Tibial artery (tissue), 4 donors: Measurements from ENCODE around the gene TLX2.

Source experiments
- DNase-seq, 2 donors: peaks; one replicate each; pipeline ENCODE4 v3.0.0-alpha.2; 2019
- H3K27ac ChIP-seq, 2 donors: fragments of 200-600 bp; sonication (generic) in 1 of 2; 1 replicate in 1 of 2; 2 replicates in 1 of 2; pipeline ENCODE4 v1.5.1; 2018 to 2019; ENCODE audit warnings: mild to moderate bottlenecking in 1 of 2
- H3K27me3 ChIP-seq, 2 donors: fragments of 200-600 bp; sonication (generic) in 1 of 2; one replicate each; pipeline versions ENCODE4 v1.5.1 to v1.6.0; 2016 to 2019
- H3K36me3 ChIP-seq, 3 donors: fragments of 200-600 bp; sonication (generic) in 2 of 3; one replicate each; pipeline ENCODE4 v1.5.1; 2016 to 2019; ENCODE audit warnings: mild to moderate bottlenecking in 2 of 3
- H3K4me1 ChIP-seq, 4 donors: fragments of 200-600 bp; sonication (generic) in 2 of 4; 1 replicate in 3 of 4; 2 replicates in 1 of 4; pipeline ENCODE4 v1.5.1; 2016 to 2019
- H3K4me3 ChIP-seq, 2 donors: fragments of 200-600 bp; sonication (generic) in 1 of 2; 1 replicate in 1 of 2; 2 replicates in 1 of 2; pipeline ENCODE4 v1.5.1; 2018 to 2019; ENCODE audit warnings: mild to moderate bottlenecking in 2 of 2
- H3K9me3 ChIP-seq, 3 donors: fragments of 200-600 bp; sonication (generic) in 1 of 3; one replicate each; pipeline ENCODE4 v1.5.1; 2016 to 2019
- intact Hi-C: fragments of 100-400 bp; cut with DNase I; formaldehyde crosslinking; loops from one replicate; pipeline ENCODE4 v1.15.0; 2023; ENCODE audit warnings: low total_unique reads
- TF ChIP-seq, protein P1 (sequence below), 2 experiments: fragments of 200-600 bp in 1 of 2; fragments of 450-650 bp in 1 of 2; IDR thresholded peaks; one replicate each; pipeline ENCODE4 v1.5.1; 2017 to 2019; ENCODE audit warnings: antibody characterized with exemption in 2 of 2, mild to moderate bottlenecking in 1 of 2, moderate library complexity in 1 of 2

Gene TLX2

DNA sequence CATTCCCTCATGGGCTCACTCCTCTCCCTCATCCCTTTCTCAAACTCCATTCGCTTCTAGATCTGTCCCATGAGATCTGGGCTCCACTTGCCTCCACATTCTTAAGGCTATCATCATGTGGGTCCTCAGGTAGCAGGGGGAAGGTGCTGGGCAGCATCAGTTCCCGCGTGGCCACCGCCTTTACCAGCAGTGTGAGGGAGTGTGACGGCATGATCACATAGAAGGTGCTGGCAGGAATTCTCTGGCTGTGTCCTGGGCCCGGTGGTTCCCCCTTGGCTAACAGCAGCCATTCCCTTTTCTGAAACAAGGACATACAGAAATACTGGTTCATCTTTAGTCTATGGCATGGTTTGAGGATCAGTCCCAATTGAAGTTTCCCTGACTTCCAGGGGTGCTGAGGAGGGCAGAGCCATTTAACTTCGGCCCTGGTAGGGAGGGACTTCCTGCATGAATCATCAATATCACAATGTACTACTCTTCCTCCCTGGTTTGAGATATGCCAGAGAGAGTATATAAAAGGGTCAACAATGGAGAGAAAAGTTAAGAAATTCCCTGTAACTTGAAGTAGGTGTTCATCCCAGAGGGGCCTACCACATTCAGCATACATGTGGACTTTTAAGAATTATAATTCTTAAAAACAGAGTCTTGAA is 48.0 kb downstream of the TLX2 start:
- no peak for DNase-seq
- peaks cover 0 to 16% (median 6%) of the 10 kb centered on the region in 4 donors for H3K4me1 ChIP-seq
- no peak overlapping the region for H3K27ac ChIP-seq
- no peaks in the 10 kb centered on the region for H3K36me3 ChIP-seq
- H3K4me3 ChIP-seq: no peak overlapping the region
- TF ChIP-seq, protein P1, sequence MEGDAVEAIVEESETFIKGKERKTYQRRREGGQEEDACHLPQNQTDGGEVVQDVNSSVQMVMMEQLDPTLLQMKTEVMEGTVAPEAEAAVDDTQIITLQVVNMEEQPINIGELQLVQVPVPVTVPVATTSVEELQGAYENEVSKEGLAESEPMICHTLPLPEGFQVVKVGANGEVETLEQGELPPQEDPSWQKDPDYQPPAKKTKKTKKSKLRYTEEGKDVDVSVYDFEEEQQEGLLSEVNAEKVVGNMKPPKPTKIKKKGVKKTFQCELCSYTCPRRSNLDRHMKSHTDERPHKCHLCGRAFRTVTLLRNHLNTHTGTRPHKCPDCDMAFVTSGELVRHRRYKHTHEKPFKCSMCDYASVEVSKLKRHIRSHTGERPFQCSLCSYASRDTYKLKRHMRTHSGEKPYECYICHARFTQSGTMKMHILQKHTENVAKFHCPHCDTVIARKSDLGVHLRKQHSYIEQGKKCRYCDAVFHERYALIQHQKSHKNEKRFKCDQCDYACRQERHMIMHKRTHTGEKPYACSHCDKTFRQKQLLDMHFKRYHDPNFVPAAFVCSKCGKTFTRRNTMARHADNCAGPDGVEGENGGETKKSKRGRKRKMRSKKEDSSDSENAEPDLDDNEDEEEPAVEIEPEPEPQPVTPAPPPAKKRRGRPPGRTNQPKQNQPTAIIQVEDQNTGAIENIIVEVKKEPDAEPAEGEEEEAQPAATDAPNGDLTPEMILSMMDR (IDR thresholded peaks at IDR 0.05): no peak
- intact Hi-C loops: no loop called here
- H3K9me3 ChIP-seq: no peaks in the 10 kb centered on the region
- no peaks in the 10 kb centered on the region for H3K27me3 ChIP-seq

DNA sequence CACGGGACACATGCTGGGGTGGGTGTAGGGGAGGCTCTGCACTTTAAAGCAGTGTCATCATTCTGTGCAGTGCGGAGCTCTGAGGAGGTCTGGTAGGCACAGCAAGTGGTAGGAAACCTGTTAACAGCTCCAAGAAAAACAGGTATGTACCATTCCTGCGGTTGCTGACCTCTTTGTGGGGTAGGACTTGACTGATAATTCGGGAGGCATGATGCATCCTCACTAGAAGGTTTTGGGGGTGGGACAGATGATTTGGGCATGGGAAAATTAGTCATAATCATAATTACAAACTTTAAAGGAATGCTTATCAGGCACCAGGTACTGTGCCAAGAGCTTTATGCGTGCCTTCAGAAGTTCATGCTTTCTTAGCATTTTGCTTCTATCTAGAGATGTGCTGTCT is 50.0 kb downstream of the TLX2 start:
- Histone ChIP-seq H3K27me3 (no peaks in the 10 kb centered on the region), H3K27ac (no peak overlapping the region), H3K4me1 (peaks cover 0 to 23% (median 8%) of the 10 kb centered on the region in 4 donors), H3K9me3 (no peaks in the 10 kb centered on the region), H3K4me3 (no peak overlapping the region), H3K36me3 (no peaks in the 10 kb centered on the region)
- TF ChIP-seq, protein P1 (IDR thresholded peaks at IDR 0.05): no peak
- DNase-seq: no peak
- intact Hi-C loops: no loop called here

DNA sequence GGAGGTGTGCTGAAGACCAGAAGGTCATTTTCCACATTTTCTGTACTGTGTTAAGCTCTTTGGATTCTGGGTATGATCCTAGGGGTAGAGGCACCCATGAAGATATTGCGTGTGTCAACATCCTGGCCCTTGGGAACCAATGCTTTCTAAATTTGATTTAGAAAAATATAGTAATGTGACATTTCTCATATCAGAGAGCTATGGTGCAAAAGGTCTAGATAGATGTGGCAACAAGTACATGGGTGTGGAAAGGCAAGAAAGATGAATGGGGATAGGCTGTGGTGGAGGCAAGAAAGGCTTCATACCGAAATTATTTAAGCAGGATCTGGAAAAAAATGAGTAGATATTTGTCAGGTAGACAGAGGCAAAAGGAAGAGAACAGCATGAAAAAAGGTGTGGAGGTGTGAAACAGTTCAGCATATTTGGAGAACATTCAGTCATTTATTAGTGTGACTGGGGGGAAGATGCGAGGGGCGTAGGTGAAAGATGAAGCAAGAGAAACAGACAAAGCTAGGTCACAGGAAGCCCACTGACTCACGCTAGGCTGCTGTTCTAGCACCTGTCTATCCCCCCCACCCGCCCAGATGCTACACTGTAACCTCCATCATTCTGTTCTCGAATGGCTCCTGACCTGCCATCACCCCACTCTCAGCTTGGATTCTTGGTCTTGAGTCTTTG is 52.0 kb downstream of the TLX2 start:
- intact Hi-C loops: no loop called here
- Histone ChIP-seq H3K9me3 (no peaks in the 10 kb centered on the region), H3K27me3 (no peaks in the 10 kb centered on the region), H3K4me1 (peaks cover 0 to 23% (median 4%) of the 10 kb centered on the region in 4 donors), H3K27ac (peak overlapping the region in 1 of 2 donors; percentile 12), H3K4me3 (no peak overlapping the region), H3K36me3 (no peaks in the 10 kb centered on the region)
- DNase-seq: no peak
- TF ChIP-seq, protein P1 (IDR thresholded peaks at IDR 0.05): no peak

DNA sequence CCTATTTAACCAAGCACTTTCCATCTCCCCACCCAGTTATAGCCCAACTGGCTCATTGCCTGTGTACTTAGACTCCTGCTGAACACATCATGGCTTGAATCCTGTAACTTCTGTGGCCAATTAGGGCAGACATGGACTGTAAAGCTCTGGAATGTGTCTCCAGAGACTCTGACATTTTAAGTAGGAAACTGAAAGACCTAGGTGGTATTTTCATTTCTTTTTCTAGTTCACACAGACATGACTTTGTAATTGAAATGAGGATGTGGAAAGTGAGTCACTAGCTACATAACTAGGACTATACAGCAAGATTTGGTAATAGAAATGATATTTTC is 52.5 kb downstream of the TLX2 start:
- TF ChIP-seq, protein P1 (IDR thresholded peaks at IDR 0.05): no peak
- DNase-seq: no peak
- no peaks in the 10 kb centered on the region for H3K36me3 ChIP-seq
- H3K27me3 ChIP-seq: no peaks in the 10 kb centered on the region
- intact Hi-C loops: no loop called here
- H3K9me3 ChIP-seq: no peaks in the 10 kb centered on the region
- peaks cover 0 to 23% (median 4%) of the 10 kb centered on the region in 4 donors for H3K4me1 ChIP-seq
- peak overlapping the region in 1 of 2 donors; percentile 12 for H3K27ac ChIP-seq
- H3K4me3 ChIP-seq: no peak overlapping the region
